HepG2 (cell line): ENCODE data around the gene ACBD5. TPM values are rescaled to one million over a fixed set of nuclear protein-coding genes. Genes with fewer than 3 reads are reported as not detected.

ENCODE experiments used
- AGO2 ChIP-seq: fragments of 200-400 bp; formaldehyde crosslinking; optimal IDR thresholded peaks from 2 replicates; pipeline ENCODE3; 2017; ENCODE audit warnings: mild to moderate bottlenecking, low read depth, low read length, moderate library complexity
- ATF1 ChIP-seq: IDR thresholded peaks from 2 replicates; pipeline ENCODE4 v1.6.1; 2016; ENCODE audit warnings: mild to moderate bottlenecking, control low read depth
- CREB1 ChIP-seq, 2 experiments: fragments of 450-650 bp in 1 of 2; IDR thresholded peaks; 2 replicates each; pipeline ENCODE4 v1.6.1; 2016 to 2017; ENCODE audit warnings: control low read depth in 1 of 2, mild to moderate bottlenecking in 1 of 2, missing compliant biosample characterization in 1 of 2, missing genetic modification characterization in 1 of 2
- DR1 ChIP-seq: sonication (generic); formaldehyde crosslinking; IDR thresholded peaks from 2 replicates; pipeline ENCODE4 v1.8.0; 2021; ENCODE audit warnings: mild to moderate bottlenecking, missing genetic modification reagents, inconsistent platforms
- EP300 ChIP-seq, 3 experiments: sonication (generic) in 1 of 3; formaldehyde crosslinking in 1 of 3; IDR thresholded peaks; 2 replicates each; pipeline versions ENCODE4 v1.5.1 to v1.6.1; 2011 to 2020; ENCODE audit warnings: low read depth in 2 of 3, low read length in 2 of 3, borderline replicate concordance in 1 of 3, improper control_type of control experiment in 1 of 3, mild to moderate bottlenecking in 1 of 3, missing genetic modification reagents in 1 of 3, moderate library complexity in 1 of 3
- FLYWCH1 ChIP-seq: sonication (generic); formaldehyde crosslinking; IDR thresholded peaks from 2 replicates; pipeline ENCODE4 v1.8.1; 2023; ENCODE audit warnings: mild to moderate bottlenecking, missing genetic modification reagents
- FOSL2 ChIP-seq: sonication (generic); formaldehyde crosslinking; IDR thresholded peaks from 2 replicates; pipeline ENCODE4 v1.4.0; 2020; ENCODE audit warnings: missing genetic modification reagents
- HNF1B ChIP-seq: sonication (generic); formaldehyde crosslinking; IDR thresholded peaks from 2 replicates; pipeline ENCODE4 v1.5.1; 2020; ENCODE audit warnings: mild to moderate bottlenecking, moderate library complexity, missing genetic modification reagents
- KLF13 ChIP-seq: sonication (generic); formaldehyde crosslinking; IDR thresholded peaks from 2 replicates; pipeline ENCODE4 v1.4.0; 2020; ENCODE audit warnings: mild to moderate bottlenecking, missing genetic modification reagents
- MYPOP ChIP-seq: sonication (generic); formaldehyde crosslinking; IDR thresholded peaks from 2 replicates; pipeline ENCODE4 v1.8.1; 2023; ENCODE audit warnings: mild to moderate bottlenecking, moderate library complexity, missing genetic modification reagents
- NFKB2 ChIP-seq: sonication (generic); formaldehyde crosslinking; IDR thresholded peaks from 2 replicates; pipeline ENCODE4 v1.4.0; 2020; ENCODE audit warnings: missing genetic modification reagents, borderline replicate concordance
- NPAS2 ChIP-seq: sonication (generic); formaldehyde crosslinking; IDR thresholded peaks from 2 replicates; pipeline ENCODE4 v1.8.0; 2022; ENCODE audit warnings: mild to moderate bottlenecking, missing genetic modification reagents, borderline replicate concordance
- REL ChIP-seq: sonication (generic); formaldehyde crosslinking; conservative IDR thresholded peaks from 2 replicates; pipeline ENCODE4 v1.8.0; 2022; ENCODE audit warnings: mild to moderate bottlenecking, missing genetic modification reagents, moderate library complexity
- XRCC5 ChIP-seq: fragments of 200-400 bp; formaldehyde crosslinking; optimal IDR thresholded peaks from 2 replicates; pipeline ENCODE3; 2017; ENCODE audit warnings: mild to moderate bottlenecking, low read length
- ZNF251 ChIP-seq: sonication (generic); formaldehyde crosslinking; IDR thresholded peaks from 2 replicates; pipeline ENCODE4 v1.9.0; 2021; ENCODE audit warnings: mild to moderate bottlenecking, missing genetic modification reagents
- ZNF326 ChIP-seq: sonication (generic); formaldehyde crosslinking; IDR thresholded peaks from 2 replicates; pipeline ENCODE4 v1.4.0; 2020; ENCODE audit warnings: missing genetic modification reagents, borderline replicate concordance
- ZNF431 ChIP-seq: sonication (generic); formaldehyde crosslinking; IDR thresholded peaks from 2 replicates; pipeline ENCODE4 v1.9.0; 2022; ENCODE audit warnings: missing genetic modification reagents, low read depth, mild to moderate bottlenecking, borderline replicate concordance
- ZNF670 ChIP-seq: sonication (generic); formaldehyde crosslinking; IDR thresholded peaks from 2 replicates; pipeline ENCODE4 v1.8.0; 2022; ENCODE audit warnings: mild to moderate bottlenecking, missing genetic modification reagents, borderline replicate concordance
- polyA plus RNA-seq, 8 experiments: library from polyadenylated mRNA; depleted of rRNA in 3 of 8; stranded (reverse) in 7 of 8; unstranded in 1 of 8; fragments of >200 nt; fragmentation: Illumina TruSeq in 4 of 8; extraction: Trizol in 4 of 8; gene quantifications; 2 replicates each; pipeline versions ENCODE4 v1.2.1 to v1.2.3, GENCODE V29; 2011 to 2016; ENCODE audit warnings: low read depth in 4 of 8, missing spikeins in 1 of 8, mixed read lengths in 1 of 8; ENCODE audit not compliant: insufficient read depth in 1 of 8
- total RNA-seq, 5 experiments: library from RNA; depleted of rRNA; stranded (reverse); fragments of >200 nt; fragmentation: Illumina TruSeq; extraction: Trizol; gene quantifications; 2 replicates each; pipeline ENCODE4 v1.2.3, GENCODE V29; 2016; ENCODE audit warnings: low read depth in 1 of 5
- TF ChIP-seq, protein P1 (sequence below): IDR thresholded peaks from 2 replicates; pipeline ENCODE4 v1.6.1; 2016; ENCODE audit warnings: missing genetic modification reagents, missing compliant biosample characterization
- TF ChIP-seq, protein P2 (sequence below): sonication (generic); formaldehyde crosslinking; conservative IDR thresholded peaks from 2 replicates; pipeline ENCODE4 v1.4.0; 2020; ENCODE audit warnings: missing genetic modification reagents

Gene ACBD5
- total and polyA plus RNA-seq, 2 of the 13 experiments (the other 11 are each of a cell fraction or from before 2014, with no cell fraction given) = 10.3 to 14.8 TPM

DNA sequence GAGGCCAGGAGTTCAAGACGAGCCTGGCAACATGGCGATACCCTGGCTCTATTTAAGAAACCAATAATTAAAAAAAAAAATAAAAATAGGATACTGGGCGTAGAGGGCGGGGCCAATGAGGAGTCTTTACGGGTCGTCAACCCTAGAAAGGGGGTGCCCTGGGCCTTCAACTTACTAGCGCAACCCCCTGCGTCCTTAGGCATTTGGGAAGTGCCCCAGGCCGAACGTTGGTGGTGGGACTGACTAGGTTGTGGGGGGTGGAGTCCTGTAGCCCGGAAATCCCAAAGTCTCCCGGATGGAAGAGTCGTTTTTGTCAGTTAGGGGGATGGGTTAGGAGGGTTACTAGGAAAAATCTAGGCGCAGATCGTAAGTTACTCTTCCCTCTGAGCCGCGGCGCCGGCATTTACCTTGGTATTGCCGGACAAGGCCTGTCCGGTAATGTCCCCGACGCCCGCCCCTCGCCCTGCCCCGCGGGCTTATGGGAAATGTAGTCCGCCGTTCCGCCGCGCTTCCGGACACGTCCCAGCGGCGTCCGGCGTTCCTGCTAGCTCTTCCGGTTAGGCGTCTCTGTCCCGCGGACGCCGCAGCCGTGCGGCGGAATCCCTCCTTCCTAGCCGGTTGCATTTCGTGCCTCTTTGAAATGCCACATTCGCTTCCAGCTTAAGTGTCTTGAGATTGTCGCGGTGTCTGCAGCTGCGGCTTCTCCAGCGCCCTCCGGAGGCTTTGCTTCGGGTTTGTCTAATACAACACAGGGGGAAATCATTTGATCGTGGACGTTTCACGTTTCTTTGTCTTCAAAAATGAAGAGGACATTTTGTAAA, 1.3 kb upstream of the ACBD5 start (continued):
- TF ChIP-seq NFKB2 (CRISPR knock-in tag) (peak; percentile 32; the same call in 1 of the 2 replicates), XRCC5 (peak; percentile 60), NPAS2 (CRISPR knock-in tag) (no peak), ATF1 (CRISPR knock-in tag) (no peak), EP300 (IDR thresholded peaks at IDR 0.05; ENCODE audit: low read depth in 2 of 2, low read length in 2 of 2) (peak; percentile 51 to 59; a peak in 2 of 4 replicates), EP300 (CRISPR knock-in tag; IDR thresholded peaks at IDR 0.05; ENCODE audit: borderline replicate concordance) (0 out of 2 replicates have a peak, but pooled peaks have one; percentile 35), HNF1B (CRISPR knock-in tag) (no peak), DR1 (CRISPR knock-in tag) (0 out of 2 replicates have a peak, but pooled peaks have one; percentile 28), ZNF326 (CRISPR knock-in tag) (no peak), FOSL2 (CRISPR knock-in tag) (peak; percentile 35; the same call in 1 of the 2 replicates), ZNF251 (CRISPR knock-in tag) (no peak), AGO2 (peak; percentile 65), ZNF431 (CRISPR knock-in tag) (peak; percentile 32; the same call in 1 of the 2 replicates), KLF13 (CRISPR knock-in tag) (no peak), CREB1 (IDR thresholded peaks at IDR 0.05) (0 out of 2 replicates have a peak, but pooled peaks have one; percentile 44), CREB1 (CRISPR knock-in tag; IDR thresholded peaks at IDR 0.05) (peak; percentile 64; the same call in 1 of the 2 replicates), MYPOP (peak; percentile 27; the same call in 1 of the 2 replicates), FLYWCH1 (no peak), ZNF670 (peak; percentile 43; the same call in 1 of the 2 replicates), REL (CRISPR knock-in tag) (0 out of 2 replicates have a peak, but pooled peaks have one; percentile 29)
- TF ChIP-seq, protein P1, sequence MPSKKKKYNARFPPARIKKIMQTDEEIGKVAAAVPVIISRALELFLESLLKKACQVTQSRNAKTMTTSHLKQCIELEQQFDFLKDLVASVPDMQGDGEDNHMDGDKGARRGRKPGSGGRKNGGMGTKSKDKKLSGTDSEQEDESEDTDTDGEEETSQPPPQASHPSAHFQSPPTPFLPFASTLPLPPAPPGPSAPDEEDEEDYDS (CRISPR knock-in tag) = peak; percentile 55
- TF ChIP-seq, protein P2, sequence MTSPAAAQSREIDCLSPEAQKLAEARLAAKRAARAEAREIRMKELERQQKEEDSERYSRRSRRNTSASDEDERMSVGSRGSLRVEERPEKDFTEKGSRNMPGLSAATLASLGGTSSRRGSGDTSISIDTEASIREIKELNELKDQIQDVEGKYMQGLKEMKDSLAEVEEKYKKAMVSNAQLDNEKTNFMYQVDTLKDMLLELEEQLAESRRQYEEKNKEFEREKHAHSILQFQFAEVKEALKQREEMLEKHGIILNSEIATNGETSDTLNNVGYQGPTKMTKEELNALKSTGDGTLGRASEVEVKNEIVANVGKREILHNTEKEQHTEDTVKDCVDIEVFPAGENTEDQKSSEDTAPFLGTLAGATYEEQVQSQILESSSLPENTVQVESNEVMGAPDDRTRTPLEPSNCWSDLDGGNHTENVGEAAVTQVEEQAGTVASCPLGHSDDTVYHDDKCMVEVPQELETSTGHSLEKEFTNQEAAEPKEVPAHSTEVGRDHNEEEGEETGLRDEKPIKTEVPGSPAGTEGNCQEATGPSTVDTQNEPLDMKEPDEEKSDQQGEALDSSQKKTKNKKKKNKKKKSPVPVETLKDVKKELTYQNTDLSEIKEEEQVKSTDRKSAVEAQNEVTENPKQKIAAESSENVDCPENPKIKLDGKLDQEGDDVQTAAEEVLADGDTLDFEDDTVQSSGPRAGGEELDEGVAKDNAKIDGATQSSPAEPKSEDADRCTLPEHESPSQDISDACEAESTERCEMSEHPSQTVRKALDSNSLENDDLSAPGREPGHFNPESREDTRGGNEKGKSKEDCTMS = no peak
